Stimulated activated naive CD8-positive, alpha-beta T cell treated with anti-CD3 and anti-CD28 coated beads, Interleukin-15, Interleukin-2, amounts not matched to agents 100 ng/mL and 50 ng/mL, for 24 hours (primary cell): Measurements from ENCODE around the gene DPY19L1.
"Not testable (repeated sequence)": the region's sequence is repeated elsewhere in the genome, so short reads cannot be mapped to it uniquely, and the experiment has no call there.

Source experiments
- H3K27ac Mint-ChIP-seq: one replicate; pipeline ENCODE4 v1.8.0; 2021; ENCODE audit warnings: mild to moderate bottlenecking, mixed read lengths
- H3K27me3 Mint-ChIP-seq: one replicate; pipeline ENCODE4 v1.8.0; 2021; ENCODE audit warnings: mixed read lengths
- H3K36me3 Mint-ChIP-seq: one replicate; pipeline ENCODE4 v1.8.0; 2021; ENCODE audit warnings: low read depth, mixed read lengths
- H3K4me1 Mint-ChIP-seq: one replicate; pipeline ENCODE4 v1.8.0; 2021; ENCODE audit warnings: low read depth, mixed read lengths
- H3K4me3 Mint-ChIP-seq: one replicate; pipeline ENCODE4 v1.8.0; 2021; ENCODE audit warnings: mild to moderate bottlenecking, mixed read lengths
- H3K9me3 Mint-ChIP-seq: one replicate; pipeline ENCODE4 v1.8.0; 2021; ENCODE audit warnings: mixed read lengths

Gene DPY19L1

DNA sequence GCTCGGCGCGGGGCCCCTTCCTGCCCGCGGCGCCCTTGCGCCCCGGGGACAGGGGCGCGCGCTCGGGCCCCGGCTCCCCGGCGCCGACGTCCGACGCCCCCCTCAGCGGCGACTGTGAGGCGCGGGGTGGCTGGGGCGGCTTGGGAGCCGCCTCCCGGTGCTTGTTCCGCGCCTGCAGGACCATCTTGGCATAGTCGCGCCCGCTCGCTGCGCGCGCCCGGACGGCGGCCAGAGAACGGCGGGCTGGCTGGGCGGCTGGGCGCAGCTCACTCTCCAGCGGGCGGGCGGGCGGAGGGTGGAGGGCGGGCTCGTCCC, at the start of gene DPY19L1:
Gene DPY19L1 (minus strand): TSS at position 275 of the 315 bp plus-strand sequence. CDS start 91 bp downstream, at position 184.
- Mint-ChIP-seq H3K4me3 (peak within 1 kb of the TSS; percentile 91), H3K36me3 (no peaks in the 10 kb centered on the region), H3K27ac (peak within 1 kb of the TSS; percentile 86), H3K9me3 (no peaks in the 10 kb centered on the region), H3K4me1 (peaks cover 32% of the 10 kb centered on the region), H3K27me3 (no peaks in the 10 kb centered on the region)

DNA sequence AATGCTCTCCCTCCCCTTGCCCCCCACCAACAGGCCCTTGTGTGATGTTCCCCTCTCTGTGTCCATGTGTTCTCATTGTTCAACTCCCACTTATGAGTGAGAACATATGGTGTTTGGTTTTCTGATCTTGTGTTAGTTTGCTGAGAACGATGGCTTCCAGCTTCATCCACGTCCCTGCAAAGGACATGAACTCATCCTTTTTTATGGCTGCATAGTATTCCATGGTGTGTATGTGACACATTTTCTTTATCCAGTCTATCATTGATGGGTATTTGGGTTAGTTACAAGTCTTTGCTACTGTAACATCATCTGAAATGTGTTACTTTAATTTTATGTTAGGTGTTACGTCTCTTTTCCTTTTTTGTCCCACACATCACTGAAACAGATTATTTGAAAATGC, 42.2 kb upstream of the DPY19L1 start:
- H3K27ac Mint-ChIP-seq, H3K4me1 Mint-ChIP-seq, H3K9me3 Mint-ChIP-seq, H3K36me3 Mint-ChIP-seq, H3K27me3 Mint-ChIP-seq, H3K4me3 Mint-ChIP-seq: not testable (repeated sequence)

DNA sequence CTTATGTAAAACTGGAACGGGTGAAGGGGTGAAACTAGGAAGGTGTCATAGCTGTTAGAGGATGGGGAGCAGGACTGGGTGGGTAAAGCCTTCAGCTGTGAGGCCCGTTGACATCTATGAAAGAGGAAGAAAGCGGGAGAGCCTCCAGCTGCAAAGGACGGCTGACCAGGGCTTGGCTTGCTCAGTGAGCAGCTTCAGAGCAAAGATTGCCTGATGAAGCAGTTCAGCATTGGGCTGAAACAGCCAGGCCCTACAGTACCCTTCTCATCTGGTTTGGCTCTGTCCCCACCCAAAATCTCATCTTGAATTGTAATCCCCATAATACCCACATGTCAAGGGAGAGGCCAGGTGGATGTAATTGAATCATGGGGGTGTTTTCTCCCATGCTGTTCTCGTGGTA, 36.7 kb upstream of the DPY19L1 start:
- H3K4me3 Mint-ChIP-seq, H3K9me3 Mint-ChIP-seq, H3K4me1 Mint-ChIP-seq, H3K36me3 Mint-ChIP-seq, H3K27ac Mint-ChIP-seq: not testable (repeated sequence)
- H3K27me3 Mint-ChIP-seq: peaks cover 24% of the 10 kb centered on the region

DNA sequence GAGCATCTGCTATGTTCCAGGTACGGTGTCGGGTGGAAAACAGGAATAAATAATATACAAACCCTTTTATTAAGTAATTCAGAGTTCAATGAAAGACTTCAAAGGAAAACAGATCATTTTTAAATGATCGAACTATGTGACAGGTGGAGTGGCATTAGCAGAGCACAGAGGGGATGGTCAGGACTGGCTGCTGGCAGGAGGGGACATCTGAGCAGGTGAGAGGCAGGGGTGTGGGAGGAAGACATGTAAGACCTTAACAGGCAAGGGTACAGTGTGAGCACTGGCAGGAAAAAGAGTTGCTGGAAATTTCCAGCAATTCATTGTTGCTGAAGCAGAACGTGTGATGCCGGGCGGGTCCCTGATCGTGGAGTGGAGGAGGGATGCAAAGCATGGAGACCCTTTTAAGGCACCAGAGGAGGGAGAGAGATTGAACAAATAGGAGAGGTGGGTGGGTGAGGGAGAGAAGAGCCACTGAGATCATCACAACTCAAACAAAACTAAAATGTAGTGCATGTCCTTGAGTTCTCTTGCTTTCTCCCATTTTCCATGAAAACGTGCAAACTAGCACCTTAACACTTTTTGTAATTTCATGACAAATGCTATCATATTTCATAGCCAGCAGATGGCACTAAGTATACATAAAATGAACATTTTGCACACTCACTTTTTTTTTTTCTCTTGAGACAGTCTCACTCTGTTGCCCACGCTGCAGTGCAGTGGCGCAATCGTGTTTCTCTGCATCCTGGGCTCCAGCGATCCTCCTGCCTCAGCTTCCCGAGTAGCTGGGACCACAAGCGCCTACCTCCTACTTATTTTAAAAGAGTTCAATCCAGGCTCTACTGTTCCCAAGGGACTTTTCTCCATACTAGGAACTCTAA, 35.9 kb upstream of the DPY19L1 start:
- not testable (repeated sequence) for H3K9me3 Mint-ChIP-seq, H3K36me3 Mint-ChIP-seq, H3K4me3 Mint-ChIP-seq, H3K4me1 Mint-ChIP-seq, H3K27ac Mint-ChIP-seq
- peaks cover 29% of the 10 kb centered on the region for H3K27me3 Mint-ChIP-seq

DNA sequence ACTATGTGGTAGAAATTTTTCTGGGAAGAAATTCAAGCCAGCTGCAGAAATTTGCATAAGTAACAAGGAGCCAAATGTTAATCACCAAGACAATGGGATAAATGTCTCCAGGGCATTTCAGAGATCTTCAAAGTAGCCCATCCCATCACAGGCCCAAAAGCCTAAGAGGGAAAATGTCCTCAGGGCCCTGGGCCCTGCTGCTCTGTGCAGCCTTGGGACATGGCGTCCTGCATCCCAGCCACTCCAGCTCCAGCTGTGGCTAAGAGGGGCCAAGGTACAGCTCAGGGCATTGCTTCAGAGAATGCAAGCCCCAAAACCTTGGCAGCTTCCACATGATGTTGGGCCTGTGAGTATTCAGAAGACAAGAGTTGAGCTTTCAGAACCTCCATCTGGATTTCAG, 31.8 kb upstream of the DPY19L1 start:
- H3K9me3 Mint-ChIP-seq: not testable (repeated sequence)

GRCh38 chr7:35065382-35065781, 28.1 kb upstream of the DPY19L1 start:
- H3K4me3 Mint-ChIP-seq, H3K4me1 Mint-ChIP-seq, H3K27ac Mint-ChIP-seq, H3K36me3 Mint-ChIP-seq, H3K9me3 Mint-ChIP-seq: not testable (repeated sequence)
- H3K27me3 Mint-ChIP-seq: peaks cover 13% of the 10 kb centered on the region

More for the DNA sequence above, 31.8 kb upstream of the DPY19L1 start:
- H3K4me1 Mint-ChIP-seq, H3K27ac Mint-ChIP-seq, H3K4me3 Mint-ChIP-seq, H3K36me3 Mint-ChIP-seq: not testable (repeated sequence)
- H3K27me3 Mint-ChIP-seq: peaks cover 26% of the 10 kb centered on the region

DNA sequence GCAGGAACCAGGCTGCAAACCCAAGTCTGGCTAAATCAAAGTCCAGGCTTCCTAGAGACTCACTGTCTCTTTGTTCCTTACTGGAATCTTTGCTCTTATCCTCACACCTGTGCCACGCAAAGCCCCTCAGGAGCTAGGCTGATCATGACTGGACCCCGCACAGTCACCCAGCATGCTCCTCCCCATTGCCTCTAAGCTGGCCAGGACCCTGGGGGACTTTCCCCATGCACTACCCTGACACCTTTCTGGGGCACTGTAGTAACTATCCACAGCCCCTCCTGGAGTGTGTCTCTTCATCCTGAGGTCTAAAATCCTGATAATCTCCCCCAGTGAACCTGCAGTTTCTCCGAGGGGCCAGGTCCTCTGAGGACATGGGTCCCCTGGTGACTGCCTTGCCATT, 21.3 kb upstream of the DPY19L1 start:
- not testable (repeated sequence) for H3K27me3 Mint-ChIP-seq, H3K9me3 Mint-ChIP-seq, H3K4me3 Mint-ChIP-seq, H3K36me3 Mint-ChIP-seq, H3K4me1 Mint-ChIP-seq, H3K27ac Mint-ChIP-seq

GRCh38 chr7:35057505-35058451, 20.5 kb upstream of the DPY19L1 start:
- H3K27me3 Mint-ChIP-seq, H3K9me3 Mint-ChIP-seq, H3K36me3 Mint-ChIP-seq, H3K27ac Mint-ChIP-seq, H3K4me3 Mint-ChIP-seq, H3K4me1 Mint-ChIP-seq: not testable (repeated sequence)

DNA sequence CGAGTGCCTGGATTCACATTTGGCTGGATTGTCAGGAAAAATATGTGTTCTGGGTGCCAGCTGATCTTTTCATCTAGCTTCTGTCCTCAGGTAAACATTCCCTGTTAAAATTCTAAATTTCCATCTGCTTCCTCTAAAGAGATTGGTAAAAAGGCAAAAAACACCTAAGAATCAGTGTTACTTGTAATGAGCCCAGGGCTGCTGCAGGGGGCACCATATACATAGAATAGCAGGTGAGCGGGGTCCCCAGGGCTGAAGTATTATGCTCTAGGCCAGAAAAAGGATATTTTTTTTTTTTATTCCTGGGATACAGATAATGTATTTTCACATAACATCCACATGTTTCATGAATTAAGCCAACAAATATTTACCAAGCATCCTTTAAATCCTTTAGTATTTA, 18.4 kb upstream of the DPY19L1 start:
- not testable (repeated sequence) for H3K9me3 Mint-ChIP-seq, H3K27me3 Mint-ChIP-seq, H3K4me1 Mint-ChIP-seq, H3K27ac Mint-ChIP-seq, H3K4me3 Mint-ChIP-seq, H3K36me3 Mint-ChIP-seq

DNA sequence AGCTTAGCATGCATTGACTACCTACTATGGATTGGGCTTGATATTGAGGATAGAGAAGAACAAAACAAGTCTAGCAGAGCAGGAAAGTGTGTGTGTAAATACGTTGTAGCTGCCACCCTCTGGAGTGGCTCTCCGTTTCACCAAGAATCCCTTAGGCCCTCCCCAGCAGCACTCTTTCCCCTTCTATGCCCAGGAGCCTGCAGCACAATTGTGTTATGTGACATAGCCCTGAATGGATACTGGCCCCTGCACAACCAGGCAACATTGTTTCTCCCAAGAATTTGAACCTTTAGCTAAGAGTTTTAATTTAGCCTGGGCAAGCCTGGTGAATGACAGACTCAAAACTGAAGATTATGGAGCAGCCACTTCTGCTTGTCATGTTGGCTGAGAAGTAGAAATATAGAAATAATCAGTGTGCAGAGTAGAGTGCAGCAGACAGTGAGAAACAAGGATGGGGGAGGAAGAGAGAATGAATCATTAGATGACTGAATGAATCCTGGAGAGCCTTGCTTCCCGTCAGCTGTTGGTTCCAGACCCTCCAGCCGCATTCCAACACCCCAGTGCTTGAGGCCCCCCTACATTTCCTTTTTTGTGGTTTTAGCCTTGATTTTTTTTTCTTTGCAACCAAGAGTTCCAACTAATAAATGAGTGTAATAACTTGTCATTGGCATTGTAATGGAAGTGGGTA, 16.3 kb upstream of the DPY19L1 start:
- H3K36me3 Mint-ChIP-seq, H3K4me1 Mint-ChIP-seq, H3K9me3 Mint-ChIP-seq, H3K4me3 Mint-ChIP-seq, H3K27ac Mint-ChIP-seq: not testable (repeated sequence)
- peaks cover 14% of the 10 kb centered on the region for H3K27me3 Mint-ChIP-seq

DNA sequence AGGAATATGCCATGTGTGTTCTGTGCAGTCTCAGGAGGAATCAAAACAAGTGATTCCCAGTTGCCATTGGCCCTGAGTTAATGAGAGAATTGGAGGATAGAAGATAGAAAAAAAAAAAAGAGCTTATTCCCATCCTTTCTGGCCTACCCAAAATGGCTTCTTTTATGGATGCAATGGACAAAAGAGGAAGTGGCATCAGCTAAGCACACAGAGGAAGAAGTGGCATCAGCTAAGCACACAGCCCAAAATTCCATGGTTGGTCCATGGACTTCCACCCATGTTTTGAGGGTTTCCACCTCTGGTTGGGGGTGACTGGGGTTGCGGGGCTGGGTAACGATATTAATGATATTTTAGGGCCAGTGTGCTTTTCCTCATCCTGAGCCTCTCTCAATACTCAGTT, 11.1 kb upstream of the DPY19L1 start:
- H3K27ac Mint-ChIP-seq, H3K4me1 Mint-ChIP-seq, H3K36me3 Mint-ChIP-seq, H3K9me3 Mint-ChIP-seq, H3K4me3 Mint-ChIP-seq: not testable (repeated sequence)
- peaks cover 12% of the 10 kb centered on the region for H3K27me3 Mint-ChIP-seq

DNA sequence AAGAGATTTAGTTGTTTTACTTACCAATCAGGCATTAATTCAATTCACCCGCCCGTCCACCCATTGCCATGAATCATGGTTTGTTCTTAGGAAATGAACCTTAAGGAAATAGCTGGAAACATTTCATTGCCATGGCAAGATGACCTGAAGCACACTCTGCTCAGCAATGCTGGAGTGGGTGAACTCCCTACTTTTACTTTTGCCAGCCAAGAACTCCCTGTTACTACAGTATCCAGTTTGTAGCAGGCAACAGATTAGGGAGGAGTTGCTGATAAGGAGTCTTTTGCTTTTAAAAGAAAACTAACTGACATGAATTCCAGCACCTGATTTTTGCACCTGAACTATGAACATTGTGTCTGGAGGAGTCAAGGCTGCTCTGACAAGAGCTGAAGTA, 10.6 kb upstream of the DPY19L1 start:
- H3K27ac Mint-ChIP-seq, H3K36me3 Mint-ChIP-seq, H3K9me3 Mint-ChIP-seq, H3K4me1 Mint-ChIP-seq, H3K4me3 Mint-ChIP-seq: not testable (repeated sequence)
- H3K27me3 Mint-ChIP-seq: peaks cover 12% of the 10 kb centered on the region

GRCh38 chr7:35047263-35047911, 10.1 kb upstream of the DPY19L1 start:
- H3K4me3 Mint-ChIP-seq, H3K4me1 Mint-ChIP-seq, H3K36me3 Mint-ChIP-seq, H3K27ac Mint-ChIP-seq, H3K9me3 Mint-ChIP-seq: not testable (repeated sequence)
- peaks cover 12% of the 10 kb centered on the region for H3K27me3 Mint-ChIP-seq

- H3K27me3 Mint-ChIP-seq, H3K4me3 Mint-ChIP-seq, H3K27ac Mint-ChIP-seq, H3K36me3 Mint-ChIP-seq, H3K9me3 Mint-ChIP-seq, H3K4me1 Mint-ChIP-seq: not testable (repeated sequence)
Measured at GRCh38 chr7:35043301-35043700, 6.0 kb upstream of the DPY19L1 start.

DNA sequence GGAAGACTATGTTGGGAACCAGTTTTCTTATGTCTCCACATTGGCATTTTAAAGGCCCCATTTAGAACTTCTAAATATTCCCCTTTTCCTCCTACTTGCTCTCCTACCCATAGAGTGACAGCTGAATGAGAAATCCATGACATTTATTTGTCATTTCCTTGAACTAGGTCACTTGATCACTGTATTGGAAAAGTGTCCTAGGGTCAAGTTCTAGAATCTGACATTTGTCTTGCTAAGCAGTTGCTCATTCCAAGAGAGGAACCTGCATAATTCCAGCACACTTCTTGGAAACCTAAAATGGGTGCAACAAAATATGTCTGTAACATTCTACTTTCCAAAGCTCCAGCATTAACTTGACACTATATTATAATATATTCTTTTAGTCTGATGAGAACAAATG, 3.6 kb upstream of the DPY19L1 start:
- peaks cover 15% of the 10 kb centered on the region for H3K4me1 Mint-ChIP-seq
- no peaks in the 10 kb centered on the region for H3K27me3 Mint-ChIP-seq
- H3K4me3 Mint-ChIP-seq: no peak overlapping the region

More for the DNA sequence above, 3.6 kb upstream of the DPY19L1 start:
- Mint-ChIP-seq H3K36me3 (no peaks in the 10 kb centered on the region), H3K9me3 (no peaks in the 10 kb centered on the region), H3K27ac (no peak overlapping the region)
